GM12864 (cell line): ENCODE measurements around the gene HOXA10.
A peak's percentile ranks its signal among the peaks of the same experiment; 100 is the strongest.

Source experiments
- DNase-seq: peaks from one replicate; pipeline ENCODE4 v3.0.0-alpha.2; 2011; ENCODE audit warnings: low read depth
- H3K4me3 ChIP-seq: 2 replicates; pipeline ENCODE4 v1.5.1; 2011; ENCODE audit warnings: mild to moderate bottlenecking, low read depth, low read length, control low read depth
- TF ChIP-seq, protein P1 (sequence below): IDR thresholded peaks from 2 replicates; pipeline ENCODE4 v1.5.1; 2011; ENCODE audit warnings: low read depth, mild to moderate bottlenecking, moderate library complexity, low read length, control low read depth, inconsistent platforms; ENCODE audit errors: missing control alignments

Gene HOXA10

DNA sequence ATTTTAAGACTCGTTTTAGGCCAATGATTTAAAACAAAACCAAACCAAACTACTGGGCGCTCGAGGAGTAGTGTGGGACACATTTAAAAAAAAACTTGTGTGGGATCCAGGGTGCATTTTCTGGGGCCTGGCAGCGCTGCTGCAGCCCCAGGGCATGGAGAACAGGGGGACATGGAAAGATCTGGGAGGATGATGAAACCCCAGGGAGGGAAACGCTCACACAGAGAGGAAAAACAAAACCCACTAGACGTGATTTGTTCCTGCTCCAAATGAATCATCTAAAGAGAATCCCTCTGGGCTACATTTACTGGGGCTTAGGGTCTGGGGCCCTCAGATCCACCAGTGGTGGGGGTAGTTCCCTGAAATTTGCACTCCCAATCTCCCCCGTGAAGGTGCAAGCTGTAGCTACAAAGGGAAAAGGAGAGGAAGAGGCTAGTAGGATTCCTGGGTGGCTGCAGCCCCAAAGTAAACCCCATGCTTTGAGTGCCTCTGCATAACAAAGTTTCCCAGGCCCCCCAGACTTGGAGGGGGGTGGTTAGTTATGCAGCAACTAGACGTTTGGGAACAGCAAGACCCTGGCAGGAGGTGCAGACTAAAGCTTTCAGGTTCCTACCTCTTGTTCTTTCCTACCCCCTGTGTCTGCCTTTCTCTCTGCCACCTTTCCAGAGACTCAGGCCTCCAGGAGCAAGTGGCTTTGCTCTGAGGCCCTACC, 40.3 kb upstream of the HOXA10 start:
- H3K4me3 ChIP-seq: no peak overlapping the region
- no peak for DNase-seq
- TF ChIP-seq, protein P1, sequence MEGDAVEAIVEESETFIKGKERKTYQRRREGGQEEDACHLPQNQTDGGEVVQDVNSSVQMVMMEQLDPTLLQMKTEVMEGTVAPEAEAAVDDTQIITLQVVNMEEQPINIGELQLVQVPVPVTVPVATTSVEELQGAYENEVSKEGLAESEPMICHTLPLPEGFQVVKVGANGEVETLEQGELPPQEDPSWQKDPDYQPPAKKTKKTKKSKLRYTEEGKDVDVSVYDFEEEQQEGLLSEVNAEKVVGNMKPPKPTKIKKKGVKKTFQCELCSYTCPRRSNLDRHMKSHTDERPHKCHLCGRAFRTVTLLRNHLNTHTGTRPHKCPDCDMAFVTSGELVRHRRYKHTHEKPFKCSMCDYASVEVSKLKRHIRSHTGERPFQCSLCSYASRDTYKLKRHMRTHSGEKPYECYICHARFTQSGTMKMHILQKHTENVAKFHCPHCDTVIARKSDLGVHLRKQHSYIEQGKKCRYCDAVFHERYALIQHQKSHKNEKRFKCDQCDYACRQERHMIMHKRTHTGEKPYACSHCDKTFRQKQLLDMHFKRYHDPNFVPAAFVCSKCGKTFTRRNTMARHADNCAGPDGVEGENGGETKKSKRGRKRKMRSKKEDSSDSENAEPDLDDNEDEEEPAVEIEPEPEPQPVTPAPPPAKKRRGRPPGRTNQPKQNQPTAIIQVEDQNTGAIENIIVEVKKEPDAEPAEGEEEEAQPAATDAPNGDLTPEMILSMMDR: no peak

GRCh38 chr7:27213433-27214238, 39.5 kb upstream of the HOXA10 start:
- H3K4me3 ChIP-seq: no peak overlapping the region
- DNase-seq: no peak
- TF ChIP-seq, protein P1: no peak

DNA sequence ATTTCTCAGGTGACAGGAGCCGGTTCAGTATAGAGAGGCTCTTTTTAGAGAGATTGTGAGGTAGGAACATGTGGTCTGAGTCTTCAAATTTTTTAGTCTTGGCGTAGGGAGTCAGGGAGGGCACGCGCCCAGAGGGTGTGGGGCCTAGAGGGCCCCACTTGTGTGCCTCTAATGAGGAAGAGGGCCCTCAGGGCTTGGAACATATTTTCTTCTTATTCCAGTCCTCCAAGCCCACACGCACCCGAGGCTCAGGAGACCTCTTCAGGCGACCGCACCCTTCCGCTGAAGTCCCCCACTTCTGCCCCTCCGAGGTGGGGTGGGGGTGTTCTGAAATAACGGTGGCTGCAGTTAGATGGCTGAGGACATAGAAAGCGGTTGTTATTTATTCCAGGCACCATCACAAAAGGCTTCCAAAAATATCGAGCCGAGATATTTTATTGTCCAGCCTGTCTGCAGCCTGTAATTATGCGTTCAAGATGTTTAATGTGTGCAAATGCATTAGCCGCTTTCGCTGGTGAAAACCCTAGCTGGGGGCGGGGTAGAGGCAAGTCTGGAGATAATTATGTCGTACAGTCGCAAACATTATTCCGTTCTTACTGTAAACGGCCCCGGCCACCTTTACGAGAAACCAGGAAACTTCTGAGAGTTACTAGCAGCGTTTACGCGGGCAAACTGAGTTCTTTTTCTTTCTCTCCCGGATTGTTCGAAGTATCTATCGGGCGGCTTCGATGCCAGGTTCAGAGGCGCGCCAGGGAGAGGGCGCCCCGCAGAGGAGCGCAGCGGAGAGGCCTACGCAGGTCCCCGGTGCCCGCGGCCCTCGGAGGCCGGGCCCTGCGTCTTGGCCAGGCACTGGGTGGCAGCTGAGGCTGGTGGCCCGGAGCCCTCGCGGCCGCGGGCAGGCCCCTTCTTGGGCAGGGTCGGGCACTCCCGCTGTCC, 38.6 kb upstream of the HOXA10 start:
- no peak for DNase-seq
- H3K4me3 ChIP-seq: no peak overlapping the region
- TF ChIP-seq, protein P1: no peak

- TF ChIP-seq, protein P1: no peak
- no peak overlapping the region for H3K4me3 ChIP-seq
Observed at GRCh38 chr7:27211764-27212204, 37.7 kb upstream of the HOXA10 start.

GRCh38 chr7:27211084-27211446, 36.9 kb upstream of the HOXA10 start:
- DNase-seq: no peak
- H3K4me3 ChIP-seq: no peak overlapping the region
- TF ChIP-seq, protein P1: no peak

More at GRCh38 chr7:27211764-27212204, 37.7 kb upstream of the HOXA10 start:
- DNase-seq: no peak

- H3K4me3 ChIP-seq: no peak overlapping the region
- DNase-seq: no peak
- TF ChIP-seq, protein P1: peak; percentile 92
Observed at GRCh38 chr7:27210441-27211083, 36.4 kb upstream of the HOXA10 start.
